HL-60/S4 (cell line): ENCODE data around the gene PACS1.
"Not testable (repeated sequence)": the region's sequence is repeated elsewhere in the genome, so short reads cannot be mapped to it uniquely, and the experiment has no call there.

ENCODE experiments used
- in situ Hi-C: fragments of 300-500 bp; cut with MboI; formaldehyde crosslinking; loops from 2 replicates; pipeline ENCODE4 v1.14.3; 2022; ENCODE audit warnings: low sequenced_read_pairs

PACS1 gene

GRCh38 chr11:66239998-66240780 is 170.1 kb downstream of the PACS1 start:
- in situ Hi-C loops = no loop called here

DNA sequence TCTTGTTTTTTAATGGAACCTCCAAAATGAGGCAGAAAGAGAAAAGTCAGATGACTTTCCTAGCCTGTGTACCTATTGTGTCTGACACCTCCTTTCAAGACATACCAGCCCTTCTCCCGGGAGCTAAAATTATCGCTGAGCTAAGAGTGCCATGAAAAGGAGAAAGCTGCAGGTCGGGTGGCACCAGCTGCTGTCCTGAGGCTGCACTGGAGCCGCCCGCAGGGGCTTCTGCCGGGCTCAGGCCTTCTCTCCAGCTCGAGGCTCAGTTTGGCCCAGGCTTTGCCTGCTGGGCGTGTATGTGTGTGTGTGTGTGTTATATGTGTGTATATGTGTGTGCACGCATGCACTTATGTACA is 170.7 kb downstream of the PACS1 start:
- in situ Hi-C loops = no loop called here

GRCh38 chr11:66242095-66242765 is 172.2 kb downstream of the PACS1 start:
- in situ Hi-C loops = no loop called here

DNA sequence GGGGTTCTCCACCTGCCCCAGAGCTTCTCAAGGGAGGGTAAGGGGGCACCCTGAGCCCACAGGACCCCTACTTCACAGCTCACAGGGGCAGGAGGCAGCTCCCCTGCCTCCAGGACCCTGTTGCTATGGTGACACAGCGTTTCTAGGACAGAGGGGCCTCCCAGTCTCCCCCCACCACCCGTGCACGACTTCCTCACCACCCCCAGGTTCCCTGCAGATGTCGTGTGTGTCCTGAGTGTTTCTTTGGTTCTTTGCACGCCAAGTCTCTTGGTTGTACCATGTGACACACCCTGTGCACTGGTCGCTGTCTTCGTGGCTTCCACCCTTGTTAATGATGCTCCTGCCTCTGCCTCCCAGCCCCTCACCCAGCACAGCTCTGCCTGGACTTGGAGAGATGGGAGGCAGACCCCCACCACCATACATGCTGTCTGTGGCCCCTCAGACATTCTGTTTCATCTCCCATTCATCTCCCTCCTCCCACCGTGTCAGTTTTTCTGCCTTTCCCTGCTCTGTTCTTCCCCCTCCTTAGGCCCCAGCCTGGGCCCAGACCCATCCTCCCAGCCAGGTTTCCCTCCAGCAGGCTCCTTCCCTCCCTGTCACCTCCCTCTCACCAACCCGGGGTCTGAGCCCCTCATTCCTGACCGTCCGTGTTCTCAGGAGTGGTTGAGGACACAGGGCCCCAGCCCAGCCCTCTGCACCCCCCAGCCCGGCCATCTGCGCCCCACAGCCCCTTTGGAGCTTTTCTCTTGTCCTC is 173.9 kb downstream of the PACS1 start:
- in situ Hi-C loops = no loop called here

GRCh38 chr11:66247295-66247694 is 177.2 kb downstream of the PACS1 start:
- in situ Hi-C loops = no loop called here

DNA sequence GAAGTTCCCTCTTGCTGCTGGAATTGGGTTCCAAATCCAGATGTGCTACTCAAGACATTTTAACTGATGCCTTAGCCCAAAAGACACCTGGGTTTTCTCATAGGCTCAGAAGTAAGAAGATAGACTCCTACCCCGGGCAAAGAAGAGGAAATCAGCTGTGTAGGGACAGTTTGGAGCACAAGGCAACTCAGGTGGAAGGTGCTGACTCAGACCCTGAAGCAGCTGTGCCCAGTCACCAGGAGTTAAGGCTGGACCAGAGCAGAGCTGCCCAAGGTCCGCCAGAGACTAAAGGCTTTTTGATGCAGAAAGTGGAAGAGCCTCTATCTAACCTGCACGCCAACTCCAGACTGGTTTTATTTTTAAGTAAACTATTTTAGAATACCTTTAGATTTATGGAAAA is 177.7 kb downstream of the PACS1 start:
- in situ Hi-C loops = no loop called here

DNA sequence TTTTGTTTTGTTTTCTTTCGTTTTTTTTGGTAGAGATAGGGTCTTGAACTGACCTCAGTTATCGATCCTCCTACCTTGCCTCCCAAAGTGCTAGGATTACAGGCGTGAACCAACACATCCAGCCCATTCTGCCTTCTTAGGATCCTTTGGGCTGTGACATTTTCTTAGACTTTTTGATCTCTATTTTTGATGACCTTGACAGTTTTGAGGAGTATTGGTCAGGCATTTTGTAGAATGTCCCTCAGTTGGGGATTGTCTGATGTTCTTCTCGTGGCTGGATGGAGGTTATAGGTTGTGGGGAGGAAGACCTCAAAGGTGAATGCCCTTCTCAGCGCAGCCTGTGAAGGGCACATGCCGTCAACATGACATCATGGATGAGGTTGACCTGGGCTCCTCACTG is 178.8 kb downstream of the PACS1 start:
- in situ Hi-C loops = no loop called here

DNA sequence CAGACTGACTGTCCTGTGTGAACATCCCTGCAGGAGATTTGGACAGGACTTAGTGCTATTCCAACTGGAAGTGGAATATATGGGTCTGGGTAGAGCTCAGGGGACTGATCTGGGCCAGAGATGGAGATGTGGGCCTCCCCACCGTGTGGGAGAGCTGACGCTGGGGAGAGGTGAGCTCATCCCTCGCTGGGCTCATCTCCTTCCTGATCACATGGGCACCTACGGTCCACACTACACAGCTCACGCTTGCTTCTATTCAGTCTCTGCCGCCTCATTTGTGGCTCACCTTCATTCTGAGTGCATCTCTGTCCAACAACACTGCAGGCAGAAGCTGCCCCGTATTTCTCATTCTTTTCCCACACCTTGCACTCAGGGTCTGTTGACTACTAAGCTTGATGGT is 181.7 kb downstream of the PACS1 start:
- in situ Hi-C loops = no loop called here

- in situ Hi-C loops = not testable (repeated sequence)
These were observed 183.0 kb downstream of the PACS1 start for GRCh38 chr11:66253081-66253480.

DNA sequence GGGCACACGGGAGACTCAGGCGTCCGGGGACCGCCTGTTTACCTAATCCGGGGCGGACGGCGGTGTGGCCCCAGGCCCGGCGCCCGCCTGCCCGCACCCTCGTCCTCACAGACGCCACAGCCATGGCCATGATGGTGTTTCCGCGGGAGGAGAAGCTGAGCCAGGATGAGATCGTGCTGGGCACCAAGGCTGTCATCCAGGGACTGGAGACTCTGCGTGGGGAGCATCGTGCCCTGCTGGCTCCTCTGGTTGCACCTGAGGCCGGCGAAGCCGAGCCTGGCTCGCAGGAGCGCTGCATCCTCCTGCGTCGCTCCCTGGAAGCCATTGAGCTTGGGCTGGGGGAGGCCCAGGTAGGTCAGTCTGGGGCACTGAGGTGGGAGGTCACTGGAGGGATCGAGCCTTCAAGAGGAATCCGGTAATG is 188.4 kb downstream of the PACS1 start:
- in situ Hi-C loops = no loop called here

GRCh38 chr11:66259225-66259624 is 189.2 kb downstream of the PACS1 start:
- in situ Hi-C loops = no loop called here

DNA sequence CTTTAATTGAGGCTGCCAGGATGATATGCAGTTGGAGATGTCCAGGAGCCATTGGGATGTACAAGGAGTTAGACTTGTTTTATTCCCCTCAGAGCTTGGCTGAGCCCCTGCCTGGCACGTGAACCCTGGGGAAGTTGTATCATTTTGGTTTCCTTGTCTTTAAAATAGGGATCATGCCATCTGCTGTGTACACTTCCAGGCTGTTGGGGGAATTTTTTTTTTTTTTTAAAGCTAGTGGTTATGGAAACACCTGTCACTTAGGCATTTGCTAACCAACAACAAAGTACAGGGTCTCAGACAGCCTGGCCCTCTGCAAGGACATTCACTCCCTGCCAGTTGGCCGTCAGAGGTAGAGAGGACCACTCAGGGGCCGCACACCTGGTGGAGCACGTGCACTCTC is 189.9 kb downstream of the PACS1 start:
- in situ Hi-C loops = no loop called here

GRCh38 chr11:66261578-66261977 is 191.5 kb downstream of the PACS1 start:
- in situ Hi-C loops = no loop called here

- in situ Hi-C loops = no loop called here
These were observed 192.1 kb downstream of the PACS1 start for GRCh38 chr11:66262191-66262590.

DNA sequence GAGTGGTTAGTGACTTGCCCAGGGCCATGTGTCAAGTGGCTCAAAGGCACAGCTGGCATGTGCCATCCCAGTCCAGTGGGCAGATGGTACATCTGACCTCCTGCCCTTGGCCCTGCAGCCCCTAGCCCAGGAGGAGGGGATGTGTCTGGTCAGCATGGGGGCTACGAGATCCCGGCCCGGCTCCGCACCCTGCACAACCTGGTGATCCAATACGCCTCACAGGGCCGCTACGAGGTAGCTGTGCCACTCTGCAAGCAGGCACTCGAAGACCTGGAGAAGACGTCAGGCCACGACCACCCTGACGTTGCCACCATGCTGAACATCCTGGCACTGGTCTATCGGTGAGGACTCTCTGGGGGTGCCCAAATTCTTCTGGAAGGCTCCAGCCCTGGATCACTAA is 192.6 kb downstream of the PACS1 start:
- in situ Hi-C loops = no loop called here

- in situ Hi-C loops = no loop called here
These were observed 193.2 kb downstream of the PACS1 start for GRCh38 chr11:66263231-66263630.

DNA sequence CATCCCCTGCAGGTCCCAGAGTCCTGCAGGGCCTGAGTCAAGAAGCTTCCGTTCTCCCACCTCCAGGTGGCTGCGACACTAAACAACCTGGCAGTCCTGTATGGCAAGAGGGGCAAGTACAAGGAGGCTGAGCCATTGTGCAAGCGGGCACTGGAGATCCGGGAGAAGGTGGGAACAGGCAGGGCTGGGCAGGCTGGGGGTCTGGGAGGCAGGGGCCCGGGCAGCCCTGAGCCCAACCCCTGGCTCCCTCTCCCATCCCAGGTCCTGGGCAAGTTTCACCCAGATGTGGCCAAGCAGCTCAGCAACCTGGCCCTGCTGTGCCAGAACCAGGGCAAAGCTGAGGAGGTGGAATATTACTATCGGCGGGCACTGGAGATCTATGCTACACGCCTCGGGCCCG is 193.7 kb downstream of the PACS1 start:
- in situ Hi-C loops = no loop called here

GRCh38 chr11:66264383-66264782 is 194.3 kb downstream of the PACS1 start:
- in situ Hi-C loops = no loop called here

GRCh38 chr11:66264914-66265313 is 194.8 kb downstream of the PACS1 start:
- in situ Hi-C loops = no loop called here

DNA sequence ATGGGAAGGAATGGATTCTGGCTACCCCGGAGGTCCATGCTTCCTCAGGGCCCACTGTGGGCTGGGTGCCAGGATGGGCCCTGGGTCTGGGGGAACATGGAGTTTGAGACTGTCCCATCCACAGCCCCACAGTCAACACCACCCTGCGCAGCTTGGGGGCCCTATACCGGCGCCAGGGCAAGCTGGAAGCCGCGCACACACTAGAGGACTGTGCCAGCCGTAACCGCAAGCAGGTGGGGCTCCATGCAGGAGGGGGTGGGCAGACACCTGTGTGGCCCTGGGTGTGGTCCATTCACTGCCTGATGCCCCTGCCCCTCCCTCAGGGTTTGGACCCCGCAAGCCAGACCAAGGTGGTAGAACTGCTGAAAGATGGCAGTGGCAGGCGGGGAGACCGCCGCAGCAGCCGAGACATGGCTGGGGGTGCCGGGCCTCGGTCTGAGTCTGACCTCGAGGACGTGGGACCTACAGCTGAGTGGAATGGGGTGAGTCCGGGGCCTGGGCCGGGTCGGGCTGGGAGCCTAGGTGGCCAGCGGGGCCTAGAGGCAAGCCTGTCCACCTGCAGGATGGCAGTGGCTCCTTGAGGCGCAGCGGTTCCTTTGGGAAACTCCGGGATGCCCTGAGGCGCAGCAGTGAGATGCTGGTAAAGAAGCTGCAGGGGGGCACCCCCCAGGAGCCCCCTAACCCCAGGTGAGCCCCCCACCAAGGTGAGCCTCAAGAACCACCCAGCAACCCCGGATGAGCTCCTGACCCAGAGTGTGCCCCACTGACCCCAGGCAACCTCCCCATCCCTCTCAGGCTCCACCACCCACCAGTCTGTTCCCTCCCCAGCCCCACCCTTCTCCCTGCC is 195.7 kb downstream of the PACS1 start:
- in situ Hi-C loops = no loop called here
